GM18909 (cell line): ENCODE measurements around the gene RETREG1.
"Not testable (repeated sequence)": the region's sequence is repeated elsewhere in the genome, so short reads cannot be mapped to it uniquely, and the experiment has no call there.

Experiments
- ATAC-seq: cut with Tn5 transposase; IDR thresholded peaks from one replicate; pipeline ENCODE4 v1.9.1; 2021; ENCODE audit warnings: mild to moderate bottlenecking; ENCODE audit not compliant: unreplicated experiment, poor library complexity

Gene RETREG1

GRCh38 chr5:16616536-16617273 lies at the start of gene RETREG1:
RETREG1 (minus strand) TSS chr5:16616997; CDS start chr5:16616971, 26 bp downstream.
- ATAC-seq, result peak; percentile 67

- ATAC-seq, result no peak
Measured at GRCh38 chr5:16666130-16666882, 49.5 kb upstream of the RETREG1 start.

GRCh38 chr5:16665601-16666000 lies 48.8 kb upstream of the RETREG1 start:
- ATAC-seq, result no peak

GRCh38 chr5:16664368-16664767 lies 47.6 kb upstream of the RETREG1 start:
- no peak for ATAC-seq

GRCh38 chr5:16663840-16664239 lies 47.0 kb upstream of the RETREG1 start:
- no peak for ATAC-seq

GRCh38 chr5:16661713-16662112 lies 44.9 kb upstream of the RETREG1 start:
- ATAC-seq, result no peak

- ATAC-seq, result no peak
Measured at GRCh38 chr5:16660982-16661381, 44.2 kb upstream of the RETREG1 start.

GRCh38 chr5:16659536-16659935 lies 42.7 kb upstream of the RETREG1 start:
- no peak for ATAC-seq

- no peak for ATAC-seq
Measured at GRCh38 chr5:16656561-16657191, 39.9 kb upstream of the RETREG1 start.

GRCh38 chr5:16654647-16655334 lies 38.0 kb upstream of the RETREG1 start:
- ATAC-seq, result no peak

- not testable (repeated sequence) for ATAC-seq
Measured at GRCh38 chr5:16648739-16649138, 31.9 kb upstream of the RETREG1 start.

- no peak for ATAC-seq
Measured at GRCh38 chr5:16644301-16644889, 27.6 kb upstream of the RETREG1 start.

GRCh38 chr5:16642867-16643266 lies 26.1 kb upstream of the RETREG1 start:
- no peak for ATAC-seq

GRCh38 chr5:16639206-16639605 lies 22.4 kb upstream of the RETREG1 start:
- ATAC-seq, result no peak

GRCh38 chr5:16628376-16628775 lies 11.6 kb upstream of the RETREG1 start:
- ATAC-seq, result no peak

- peak; percentile 77 for ATAC-seq
Measured at GRCh38 chr5:16626696-16627264, 10.0 kb upstream of the RETREG1 start.

GRCh38 chr5:16625096-16625495 lies 8.3 kb upstream of the RETREG1 start:
- no peak for ATAC-seq

GRCh38 chr5:16619136-16619535 lies 2.3 kb upstream of the RETREG1 start:
- ATAC-seq, result peak; percentile 28

- ATAC-seq, result no peak
Measured at GRCh38 chr5:16618138-16618897, 1.5 kb upstream of the RETREG1 start.
